ENCODE data around the gene BBS9.

BBS9 gene

GRCh38 chr7:33379891-33380525 lies 250.6 kb downstream of the BBS9 start:
- Histone ChIP-seq H3K36me3 (peaks cover 0 to 10% (median 0%) of the 10 kb centered on the region in 11 experiments; a peak in 2 of 22 replicates), H3K27me3 (no peaks in the 10 kb centered on the region), H3K4me1 (no peaks in the 10 kb centered on the region), H3K4me2 (no peak overlapping the region), H4K20me1 (no peaks in the 10 kb centered on the region), H3K4me3 (no peak overlapping the region), H3K27ac (no peak overlapping the region), H3K9ac (no peak overlapping the region), H3K9me3 (replicated peaks in 1 of 11) (no peaks in the 10 kb centered on the region; a peak in 1 of 22 replicates)
- no peak for TF ChIP-seq Cebpa-rat (IDR thresholded peaks at IDR 0.05)

GRCh38 chr7:33388332-33388731 lies 259.0 kb downstream of the BBS9 start:
- H3K36me3 ChIP-seq = no peaks in the 10 kb centered on the region; a peak in 1 of 22 replicates
- H3K4me2 ChIP-seq = no peak overlapping the region
- no peak overlapping the region for H3K27ac ChIP-seq
- H3K4me1 ChIP-seq = no peaks in the 10 kb centered on the region
- no peaks in the 10 kb centered on the region for H3K9me3 ChIP-seq (replicated peaks in 1 of 11)
- no peak overlapping the region for H3K9ac ChIP-seq
- no peak for TF ChIP-seq Cebpa-rat (IDR thresholded peaks at IDR 0.05)
- no peaks in the 10 kb centered on the region for H4K20me1 ChIP-seq
- no peaks in the 10 kb centered on the region for H3K27me3 ChIP-seq
- H3K4me3 ChIP-seq = no peak overlapping the region

GRCh38 chr7:33392148-33392547 lies 262.8 kb downstream of the BBS9 start:
- Histone ChIP-seq H3K4me3 (no peak overlapping the region), H3K27ac (no peak overlapping the region), H3K27me3 (no peaks in the 10 kb centered on the region)

GRCh38 chr7:33393770-33394169 lies 264.4 kb downstream of the BBS9 start:
- no peak overlapping the region for H3K9ac ChIP-seq
- no peaks in the 10 kb centered on the region for H3K36me3 ChIP-seq
- no peak overlapping the region for H3K4me3 ChIP-seq
- no peak overlapping the region for H3K27ac ChIP-seq
- no peak overlapping the region for H3K4me2 ChIP-seq
- no peaks in the 10 kb centered on the region for H4K20me1 ChIP-seq
- H3K4me1 ChIP-seq = no peaks in the 10 kb centered on the region
- TF ChIP-seq Cebpa-rat (IDR thresholded peaks at IDR 0.05) = no peak
- H3K9me3 ChIP-seq (replicated peaks in 1 of 11) = peaks cover 0 to 7% (median 0%) of the 10 kb centered on the region in 11 experiments; a peak in 3 of 22 replicates
- no peaks in the 10 kb centered on the region for H3K27me3 ChIP-seq

More at GRCh38 chr7:33392148-33392547, 262.8 kb downstream of the BBS9 start:
- no peak overlapping the region for H3K4me2 ChIP-seq
- no peak for TF ChIP-seq Cebpa-rat (IDR thresholded peaks at IDR 0.05)
- peaks cover 0 to 4% (median 0%) of the 10 kb centered on the region in 11 experiments; a peak in 3 of 22 replicates for H3K9me3 ChIP-seq (replicated peaks in 1 of 11)
- H4K20me1 ChIP-seq = no peaks in the 10 kb centered on the region
- no peaks in the 10 kb centered on the region; a peak in 1 of 22 replicates for H3K36me3 ChIP-seq
- no peak overlapping the region for H3K9ac ChIP-seq
- no peaks in the 10 kb centered on the region for H3K4me1 ChIP-seq

- Histone ChIP-seq H4K20me1 (no peaks in the 10 kb centered on the region), H3K4me3 (no peak overlapping the region), H3K27ac (no peak overlapping the region), H3K9me3 (replicated peaks in 1 of 11) (peaks cover 0 to 7% (median 0%) of the 10 kb centered on the region in 11 experiments; a peak in 3 of 22 replicates), H3K4me2 (no peak overlapping the region), H3K4me1 (no peaks in the 10 kb centered on the region), H3K27me3 (no peaks in the 10 kb centered on the region), H3K36me3 (no peaks in the 10 kb centered on the region), H3K9ac (no peak overlapping the region)
- no peak for TF ChIP-seq Cebpa-rat (IDR thresholded peaks at IDR 0.05)
Observed at GRCh38 chr7:33395340-33395739, 266.0 kb downstream of the BBS9 start.

DNA sequence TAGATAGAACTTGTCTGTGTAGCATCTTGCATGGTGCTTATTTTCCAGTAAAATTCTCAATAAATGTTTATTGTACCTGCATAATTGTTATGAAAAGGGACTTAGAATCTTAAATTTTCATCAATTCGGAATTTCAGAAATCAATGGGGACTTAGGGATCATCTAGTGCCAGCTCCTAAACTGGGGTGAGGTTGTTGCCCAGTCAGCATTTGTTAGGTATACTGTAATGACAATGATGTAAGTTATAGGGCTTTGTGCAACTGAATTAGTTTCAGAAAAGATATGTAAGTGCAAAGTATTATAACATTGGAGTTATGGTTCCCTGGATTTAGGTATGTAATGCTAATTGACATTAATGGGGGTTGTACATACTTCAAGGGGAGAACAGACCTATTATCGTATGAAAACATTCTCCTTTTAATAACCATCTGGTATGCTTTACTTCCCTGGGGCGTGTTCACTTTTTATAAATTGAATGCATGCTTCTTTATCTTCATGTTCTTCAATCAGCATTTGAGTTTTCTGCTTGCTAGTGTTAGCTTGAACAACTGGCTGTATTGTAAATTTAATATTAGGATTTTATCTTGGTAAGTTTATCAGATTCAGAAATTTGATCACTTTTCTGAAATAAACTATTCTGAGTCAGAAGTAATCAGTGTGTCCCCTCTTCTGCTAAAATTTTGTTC lies 270.3 kb downstream of the BBS9 start:
- no peaks in the 10 kb centered on the region for H3K4me1 ChIP-seq

DNA sequence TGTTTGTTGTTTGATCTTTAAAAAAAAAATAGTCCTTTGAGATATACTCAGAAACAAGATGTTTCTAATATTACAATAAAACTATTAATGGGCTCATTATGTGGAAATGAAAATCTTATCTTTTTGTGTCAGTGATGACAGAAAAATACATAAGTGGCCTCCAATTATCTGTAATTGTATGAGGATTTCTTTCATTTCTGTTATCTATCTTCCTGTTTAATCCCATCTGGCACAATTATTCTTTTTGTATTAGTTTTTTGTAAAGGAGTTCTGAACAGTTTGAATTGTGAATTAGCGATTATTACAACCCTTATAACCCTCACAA lies 270.8 kb downstream of the BBS9 start:
- H3K4me3 ChIP-seq = no peak overlapping the region

More for the DNA sequence above, 270.3 kb downstream of the BBS9 start:
- H3K4me3 ChIP-seq = no peak overlapping the region
- no peaks in the 10 kb centered on the region for H3K36me3 ChIP-seq
- H3K27me3 ChIP-seq = no peaks in the 10 kb centered on the region
- TF ChIP-seq Cebpa-rat (IDR thresholded peaks at IDR 0.05) = no peak
- H4K20me1 ChIP-seq = no peaks in the 10 kb centered on the region
- no peak overlapping the region for H3K4me2 ChIP-seq
- no peak overlapping the region for H3K27ac ChIP-seq
- peaks cover 0 to 8% (median 0%) of the 10 kb centered on the region in 11 experiments; a peak in 5 of 22 replicates for H3K9me3 ChIP-seq (replicated peaks in 1 of 11)
- H3K9ac ChIP-seq = no peak overlapping the region

DNA sequence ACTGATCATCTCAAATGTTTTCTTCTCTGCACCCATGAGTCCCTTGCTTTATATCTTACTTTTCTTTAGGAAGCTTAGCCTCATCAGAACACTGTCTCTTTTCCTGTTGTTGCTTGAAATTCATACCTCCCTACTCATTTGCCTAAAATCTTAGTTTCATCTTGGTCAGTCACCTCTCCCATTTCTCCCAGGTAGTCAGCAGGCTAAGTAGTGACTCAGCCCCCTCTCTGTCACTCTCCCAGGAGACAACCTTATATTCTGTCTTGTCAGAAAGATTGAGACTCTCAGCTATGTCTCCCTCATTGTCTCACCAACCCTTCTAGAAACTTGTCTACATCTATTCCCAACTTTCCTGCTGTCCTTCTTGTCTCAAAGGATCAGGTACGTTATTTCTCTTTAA lies 280.9 kb downstream of the BBS9 start:
- Histone ChIP-seq H3K9ac (no peak overlapping the region), H3K9me3 (replicated peaks in 1 of 11) (peaks cover 14 to 33% (median 20%) of the 10 kb centered on the region in 11 experiments), H3K36me3 (no peaks in the 10 kb centered on the region), H3K4me1 (no peaks in the 10 kb centered on the region), H4K20me1 (no peaks in the 10 kb centered on the region), H3K4me3 (no peak overlapping the region), H3K27ac (no peak overlapping the region), H3K4me2 (no peak overlapping the region), H3K27me3 (no peaks in the 10 kb centered on the region)
- TF ChIP-seq Cebpa-rat (IDR thresholded peaks at IDR 0.05) = no peak

More for the DNA sequence above, 270.8 kb downstream of the BBS9 start:
- peaks cover 0 to 8% (median 0%) of the 10 kb centered on the region in 11 experiments; a peak in 5 of 22 replicates for H3K9me3 ChIP-seq (replicated peaks in 1 of 11)
- no peak overlapping the region for H3K9ac ChIP-seq
- no peak overlapping the region for H3K27ac ChIP-seq
- H4K20me1 ChIP-seq = no peaks in the 10 kb centered on the region
- H3K27me3 ChIP-seq = no peaks in the 10 kb centered on the region
- H3K4me2 ChIP-seq = no peak overlapping the region
- no peaks in the 10 kb centered on the region for H3K4me1 ChIP-seq
- H3K36me3 ChIP-seq = no peaks in the 10 kb centered on the region
- no peak for TF ChIP-seq Cebpa-rat (IDR thresholded peaks at IDR 0.05)

DNA sequence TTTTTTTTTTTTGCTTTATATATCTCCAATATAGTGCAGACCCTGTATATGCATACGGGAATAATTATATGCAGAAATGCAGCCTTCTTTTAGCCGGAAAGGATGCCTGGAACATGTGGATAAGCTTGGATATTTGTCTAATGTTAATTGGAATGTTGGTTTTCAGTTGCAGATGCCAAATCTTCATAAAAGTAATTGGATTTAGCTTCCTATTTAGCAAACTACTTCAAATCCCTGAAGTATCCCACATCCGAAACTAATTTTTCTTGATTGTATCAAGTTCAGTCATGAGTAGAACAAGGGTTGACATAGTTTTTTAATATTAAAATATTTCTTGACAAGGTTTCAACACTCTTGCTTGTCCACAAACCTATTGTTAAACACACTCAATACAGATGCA lies 281.7 kb downstream of the BBS9 start:
- H3K9me3 ChIP-seq (replicated peaks in 1 of 11) = peaks cover 14 to 31% (median 20%) of the 10 kb centered on the region in 11 experiments
- H3K27me3 ChIP-seq = no peaks in the 10 kb centered on the region
- no peaks in the 10 kb centered on the region for H4K20me1 ChIP-seq
- no peak overlapping the region for H3K9ac ChIP-seq
- TF ChIP-seq Cebpa-rat (IDR thresholded peaks at IDR 0.05) = no peak
- H3K36me3 ChIP-seq = no peaks in the 10 kb centered on the region
- H3K4me1 ChIP-seq = no peaks in the 10 kb centered on the region
- no peak overlapping the region for H3K27ac ChIP-seq
- no peak overlapping the region for H3K4me3 ChIP-seq
- no peak overlapping the region for H3K4me2 ChIP-seq

DNA sequence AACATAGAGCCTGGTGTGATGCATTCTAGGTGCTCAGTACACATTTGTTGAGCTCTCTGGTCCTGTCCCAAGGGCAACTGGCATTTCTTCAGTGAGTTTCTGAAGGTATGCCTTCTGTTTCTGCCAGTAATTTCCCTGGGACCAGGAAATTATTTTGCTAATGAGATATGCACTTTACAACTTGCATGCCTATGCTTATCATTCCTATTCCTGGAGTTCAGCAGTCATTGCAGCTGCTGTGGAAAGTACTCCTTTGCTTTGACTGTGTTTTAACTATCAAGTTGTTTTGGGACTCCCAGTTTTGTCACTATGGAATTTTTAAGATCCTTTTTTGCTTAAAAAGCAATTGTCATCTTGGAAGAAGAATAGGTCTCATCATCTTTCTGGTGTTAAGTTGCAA lies 283.0 kb downstream of the BBS9 start:
- H3K4me3 ChIP-seq = no peak overlapping the region
- H3K27me3 ChIP-seq = no peaks in the 10 kb centered on the region
- no peak for TF ChIP-seq Cebpa-rat (IDR thresholded peaks at IDR 0.05)
- no peaks in the 10 kb centered on the region for H3K36me3 ChIP-seq
- peaks cover 13 to 21% (median 15%) of the 10 kb centered on the region in 11 experiments for H3K9me3 ChIP-seq (replicated peaks in 1 of 11)
- H3K4me1 ChIP-seq = no peaks in the 10 kb centered on the region
- no peak overlapping the region for H3K27ac ChIP-seq
- H3K4me2 ChIP-seq = no peak overlapping the region
- H4K20me1 ChIP-seq = no peaks in the 10 kb centered on the region
- H3K9ac ChIP-seq = no peak overlapping the region

Measured in BLaER1 treated with 17β-estradiol and CSF1 and Interleukin-3, amounts not matched to agents 10 nM and 100 nM (cell line).